ENCODE data around the gene PIGL.
A peak's percentile ranks its signal among the peaks of the same experiment; 100 is the strongest.

PIGL gene

GRCh38 chr17:16313139-16314090, 96.4 kb downstream of the PIGL start:
- DNase-seq: peak; percentile 33

GRCh38 chr17:16314189-16314588, 97.2 kb downstream of the PIGL start:
- no peak for DNase-seq

GRCh38 chr17:16314859-16315258, 97.8 kb downstream of the PIGL start:
- peak; percentile 16 for DNase-seq

GRCh38 chr17:16319969-16320368, 103.0 kb downstream of the PIGL start:
- DNase-seq: no peak

- DNase-seq: no peak
Measured at GRCh38 chr17:16322636-16323035, 105.6 kb downstream of the PIGL start.

GRCh38 chr17:16325964-16326363, 109.0 kb downstream of the PIGL start:
- no peak for DNase-seq

- DNase-seq: no peak
Measured at GRCh38 chr17:16327018-16327417, 110.0 kb downstream of the PIGL start.

- DNase-seq: no peak
Measured at GRCh38 chr17:16328997-16329396, 112.0 kb downstream of the PIGL start.

- no peak for DNase-seq
Measured at GRCh38 chr17:16329519-16330271, 112.7 kb downstream of the PIGL start.

GRCh38 chr17:16338391-16338790, 121.4 kb downstream of the PIGL start:
- no peak for DNase-seq

- no peak for DNase-seq
Measured at GRCh38 chr17:16339402-16339801, 122.4 kb downstream of the PIGL start.

- no peak for DNase-seq
Measured at GRCh38 chr17:16339959-16340358, 122.9 kb downstream of the PIGL start.

- DNase-seq: no peak
Measured at GRCh38 chr17:16342979-16343378, 126.0 kb downstream of the PIGL start.

GRCh38 chr17:16343569-16343968, 126.6 kb downstream of the PIGL start:
- DNase-seq: no peak

GRCh38 chr17:16345565-16345964, 128.6 kb downstream of the PIGL start:
- DNase-seq: no peak

- no peak for DNase-seq
Measured at GRCh38 chr17:16346721-16347271, 129.8 kb downstream of the PIGL start.

GRCh38 chr17:16348586-16348985, 131.6 kb downstream of the PIGL start:
- no peak for DNase-seq

GRCh38 chr17:16349431-16349830, 132.4 kb downstream of the PIGL start:
- DNase-seq: no peak

GRCh38 chr17:16351831-16352230, 134.8 kb downstream of the PIGL start:
- DNase-seq: no peak

- peak; percentile 76 for DNase-seq
Measured at GRCh38 chr17:16352303-16352666, 135.3 kb downstream of the PIGL start.

GRCh38 chr17:16352667-16353316, 135.8 kb downstream of the PIGL start:
- peak; percentile 69 for DNase-seq

GRCh38 chr17:16353317-16354174, 136.5 kb downstream of the PIGL start, which contains the start of gene CENPV:
CENPV (minus strand) TSS chr17:16353469; CDS start chr17:16353436, 33 bp downstream.
- peak; percentile 58 for DNase-seq

Data from NCI-H510A (cell line).